ENCODE measurements around the gene SIRPD.

Gene SIRPD

DNA sequence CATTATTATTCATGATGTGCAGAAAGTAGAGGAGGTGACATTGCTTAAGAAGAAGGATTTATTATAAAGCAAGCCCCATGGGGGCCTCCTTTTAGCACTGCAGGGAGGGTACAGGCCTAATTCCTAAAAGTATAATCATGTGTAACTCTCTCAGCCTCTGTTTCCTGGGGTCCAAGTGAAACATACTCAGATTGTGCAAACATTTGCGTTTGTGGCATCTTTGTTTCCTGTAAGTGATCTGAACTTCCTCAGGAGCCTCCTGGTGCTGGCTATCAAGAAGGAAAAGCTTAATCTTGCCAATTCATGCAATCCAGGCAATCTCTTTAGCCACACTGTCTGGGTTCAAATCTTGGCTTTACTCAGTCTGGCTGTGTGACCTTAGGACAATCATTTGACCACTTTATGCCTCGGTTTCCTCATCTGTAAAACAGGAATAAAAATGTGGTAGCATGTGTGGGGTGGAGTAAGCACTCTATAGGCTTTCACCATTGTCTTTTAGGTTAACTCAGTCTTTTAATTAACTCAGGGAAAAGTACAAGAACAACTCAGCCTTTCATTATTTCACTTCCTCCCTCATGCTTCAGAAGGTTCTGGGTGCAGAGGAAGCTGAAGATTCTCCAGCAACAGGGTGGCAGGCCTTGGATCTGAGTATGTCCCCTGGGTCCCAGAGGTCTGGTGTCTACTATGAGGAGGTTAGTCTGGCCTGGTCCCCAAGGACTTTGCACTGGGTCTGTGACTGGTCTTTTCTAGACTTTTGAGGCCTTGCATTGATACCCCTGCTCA lies 65.5 kb downstream of the SIRPD start:
- no peak for DNase-seq

DNA sequence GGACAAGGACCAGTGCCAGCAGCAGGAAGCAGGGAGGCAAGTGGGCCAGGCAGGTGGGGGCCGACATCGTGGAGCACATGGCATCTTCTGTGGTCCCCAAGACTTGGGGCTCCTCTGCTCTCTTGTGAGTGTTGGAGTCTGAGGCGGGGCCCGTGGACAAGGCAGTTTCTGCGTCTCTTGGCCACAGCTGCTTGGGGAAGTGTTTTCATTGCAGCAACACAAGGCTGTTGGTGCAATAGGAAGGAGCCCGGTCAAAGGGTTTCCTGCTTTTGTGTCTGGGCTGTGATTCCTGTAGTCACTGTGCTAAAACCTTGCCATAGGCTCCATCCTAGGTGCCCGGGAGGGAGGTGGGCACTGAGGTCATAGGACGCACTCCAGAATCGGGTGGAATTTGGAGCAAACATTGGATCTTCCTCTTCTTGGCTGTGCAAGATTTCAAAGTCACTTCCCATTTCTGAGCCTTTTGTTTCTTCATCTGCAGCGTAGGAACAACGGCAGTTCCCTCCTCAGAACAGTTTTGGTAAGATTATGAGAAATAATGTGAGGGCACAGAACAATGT lies 66.1 kb downstream of the SIRPD start, which contains the start of gene SIRPB2:
Gene SIRPB2 (minus strand): TSS at position 140 of the 560 bp plus-strand sequence. CDS start 61 bp downstream, at position 79.
- DNase-seq = no peak

DNA sequence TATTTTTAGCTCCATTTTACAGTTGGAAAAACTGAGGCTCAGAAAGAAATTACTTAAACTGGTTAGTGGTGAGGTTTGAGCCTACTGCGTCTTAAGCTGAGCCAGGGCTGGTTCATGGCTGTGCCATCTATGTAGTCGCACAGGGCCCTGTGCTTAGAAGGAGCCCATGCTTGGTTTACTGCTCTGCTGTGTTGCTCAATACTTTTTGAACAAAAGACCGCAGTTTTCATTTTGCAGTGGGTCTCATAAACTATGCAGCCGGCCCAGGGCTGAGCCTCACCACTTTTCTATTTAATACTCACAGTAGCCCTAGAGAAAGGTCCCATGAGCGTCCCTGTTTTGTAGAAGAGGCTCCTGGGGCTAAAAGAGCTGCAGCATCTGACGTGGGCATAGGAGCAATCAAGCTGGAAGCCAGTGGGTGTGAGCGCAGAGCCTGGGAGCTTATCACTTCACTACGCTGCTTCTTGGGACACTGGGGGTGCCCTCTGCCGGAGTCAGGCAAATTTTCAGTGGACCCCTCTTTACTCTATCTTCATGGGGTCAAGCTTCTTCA lies 66.8 kb downstream of the SIRPD start:
- DNase-seq = no peak

DNA sequence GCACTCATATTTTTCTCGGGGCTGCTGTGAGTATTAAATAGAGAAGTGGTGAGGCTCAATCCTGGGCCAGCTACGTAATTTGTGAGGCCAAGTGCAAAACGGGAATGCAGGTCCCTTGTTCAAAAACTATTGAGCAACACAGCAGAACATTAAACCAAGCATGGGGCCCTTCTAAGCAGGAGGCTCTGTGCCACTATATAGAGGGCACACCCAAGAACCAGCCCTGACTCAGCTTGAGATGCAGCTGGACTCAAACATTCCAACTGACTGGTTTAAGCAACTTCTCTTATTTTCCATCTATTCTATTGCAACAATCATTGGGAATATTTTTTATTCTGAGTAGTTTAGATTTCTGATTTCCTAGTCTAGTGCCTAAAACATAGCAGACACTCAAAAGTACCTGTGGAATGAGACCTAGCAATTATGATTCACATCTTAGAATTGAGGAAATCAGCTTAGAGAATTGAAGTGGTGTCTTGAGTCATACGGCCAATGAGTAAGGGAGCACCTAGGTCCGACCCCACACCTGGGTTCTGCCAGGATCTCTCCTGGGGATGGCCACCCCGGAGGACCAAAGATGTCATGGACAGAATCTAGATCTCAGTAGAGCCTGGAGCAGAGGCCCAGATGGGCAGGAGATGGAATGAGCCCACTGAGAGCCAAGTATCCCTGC lies 67.6 kb downstream of the SIRPD start:
- no peak for DNase-seq

DNA sequence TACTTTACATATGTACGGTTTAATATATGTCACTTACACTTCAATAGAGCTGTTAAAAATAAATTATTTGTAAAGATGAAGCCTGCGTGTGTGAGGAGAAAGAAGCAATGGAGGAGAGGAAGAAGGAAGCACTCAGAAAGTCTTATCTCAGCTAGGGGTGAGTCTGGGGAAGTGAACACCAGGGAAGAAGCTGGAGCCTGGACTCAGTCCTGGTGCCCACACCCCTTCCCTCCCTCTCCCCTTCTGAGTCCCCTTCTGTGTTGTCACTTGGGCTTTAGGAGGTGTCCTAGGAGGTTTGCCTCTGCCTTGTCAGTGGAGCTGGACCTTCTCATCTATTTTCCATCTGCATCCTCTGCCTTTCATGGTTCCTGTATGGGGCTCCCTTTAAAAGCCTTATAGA lies 68.2 kb downstream of the SIRPD start:
- DNase-seq = no peak

DNA sequence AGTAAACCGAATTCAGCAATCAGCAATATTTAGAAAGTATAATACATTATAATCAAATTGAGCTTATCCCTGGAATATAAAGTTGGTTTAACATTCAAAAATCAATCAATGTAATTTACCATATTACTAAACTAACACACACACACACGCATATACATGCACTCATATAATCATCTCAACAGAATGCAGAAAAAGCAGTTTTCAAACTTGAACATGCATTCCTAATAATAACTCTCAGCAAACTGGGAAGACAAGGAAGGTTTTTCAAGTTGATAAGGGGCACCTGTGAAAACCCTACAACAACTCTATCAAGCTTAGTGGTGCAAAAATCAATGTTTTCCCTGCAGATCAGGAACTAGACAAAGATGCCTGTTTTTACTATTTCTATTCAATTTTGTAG lies 70.9 kb downstream of the SIRPD start:
- no peak for DNase-seq

DNA sequence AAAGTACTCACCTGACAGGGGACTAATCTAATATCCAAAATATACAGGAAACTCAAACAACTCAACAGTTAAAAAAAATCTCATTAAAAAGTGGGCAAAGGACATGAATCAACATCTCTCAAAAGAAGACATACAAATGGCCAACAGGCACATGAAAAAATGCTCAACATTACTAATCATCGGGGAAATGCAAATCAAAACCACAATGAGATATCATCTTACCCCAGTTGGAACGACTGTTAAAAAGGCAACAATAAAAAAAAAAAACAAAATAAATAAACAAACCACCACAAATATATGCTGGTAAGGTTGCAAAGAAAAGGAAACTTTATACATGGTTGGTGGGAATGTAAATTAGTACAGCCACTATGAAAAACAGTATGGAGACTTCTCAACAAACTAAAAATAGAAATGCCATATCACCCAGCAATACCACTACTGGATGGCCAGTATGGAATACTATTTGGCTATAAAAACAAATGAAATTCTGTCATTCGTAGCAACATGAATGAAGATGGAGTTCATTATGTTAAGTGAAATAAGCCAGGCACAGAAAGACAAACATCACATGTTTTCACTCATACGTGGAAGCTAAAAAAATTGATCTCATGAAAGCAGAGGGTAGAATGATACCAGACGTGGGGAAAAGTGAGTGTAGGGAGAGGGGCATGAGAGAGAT lies 72.9 kb downstream of the SIRPD start:
- DNase-seq = no peak
